Stomach (tissue), 9 donors: ENCODE results near the gene NPFF. TPM values are rescaled to one million over a fixed set of nuclear protein-coding genes. Genes with fewer than 3 reads are reported as not detected.

Experiments
- DNase-seq, 2 donors: peaks; one replicate each; pipeline versions ENCODE4 v3.0.0 to v3.0.0-alpha.2; 2013 to 2019
- H3K27ac ChIP-seq, 5 donors: fragments of 200-600 bp in 4 of 5; sonication (generic) in 4 of 5; one replicate each; pipeline ENCODE4 v1.5.1; 2013 to 2019; ENCODE audit warnings: mild to moderate bottlenecking in 1 of 5, moderate library complexity in 1 of 5
- H3K27me3 ChIP-seq, 3 donors: fragments of 200-600 bp; sonication (generic); one replicate each; pipeline ENCODE4 v1.5.1; 2017 to 2019; ENCODE audit warnings: mixed run types in 1 of 3
- H3K36me3 ChIP-seq, 4 donors: fragments of 200-600 bp; sonication (generic); 1 replicate in 3 of 4; 2 replicates in 1 of 4; pipeline ENCODE4 v1.5.1; 2016 to 2019
- H3K4me1 ChIP-seq, 4 donors: fragments of 200-600 bp; sonication (generic); one replicate each; pipeline ENCODE4 v1.5.1; 2016 to 2019
- H3K4me3 ChIP-seq, 4 donors: fragments of 200-600 bp; sonication (generic) in 3 of 4; one replicate each; pipeline ENCODE4 v1.5.1; 2016 to 2019; ENCODE audit warnings: mild to moderate bottlenecking in 1 of 4
- H3K9me3 ChIP-seq, 4 donors: fragments of 200-600 bp; sonication (generic); one replicate each; pipeline ENCODE4 v1.5.1; 2016 to 2019
- CTCF ChIP-seq, 7 experiments: fragments of 450-650 bp in 4 of 7; fragments of 200-600 bp in 3 of 7; sonication (generic) in 3 of 7; IDR thresholded peaks; one replicate each; pipeline ENCODE4 v1.5.1; 2016 to 2019; ENCODE audit warnings: antibody characterized with exemption in 7 of 7, control low read depth in 2 of 7, mild to moderate bottlenecking in 1 of 7
- EP300 ChIP-seq: sonication (generic); formaldehyde crosslinking; IDR thresholded peaks from one replicate; pipeline ENCODE4 v1.6.1; 2017; ENCODE audit warnings: antibody characterized with exemption
- POLR2A ChIP-seq, 4 donors: fragments of 450-650 bp; IDR thresholded peaks; one replicate each; pipeline ENCODE4 v1.6.1; 2016; ENCODE audit warnings: antibody characterized with exemption in 4 of 4, control low read depth in 2 of 4, mild to moderate bottlenecking in 1 of 4, moderate library complexity in 1 of 4
- POLR2AphosphoS5 ChIP-seq, 3 donors: sonication (generic); formaldehyde crosslinking; IDR thresholded peaks; one replicate each; pipeline ENCODE4 v1.6.1; 2016; ENCODE audit warnings: antibody characterized with exemption in 3 of 3
- WGBS, 5 donors: extraction: QIAGEN DNeasy Blood & Tissue Kit in 3 of 5; methylation state at CpG; one replicate each; pipeline versions ENCODE4 v1.1.5 to v1.1.7; 2013 to 2018; 5-methylcytosine and 5-hydroxymethylcytosine counted together
- intact Hi-C: fragments of 100-400 bp; cut with DNase I; formaldehyde crosslinking; loops from one replicate; pipeline ENCODE4 v1.15.1; 2023; ENCODE audit warnings: low total_unique reads
- polyA plus RNA-seq, 3 donors: library from polyadenylated mRNA; stranded (reverse); fragments of 200-250 nt; gene quantifications; one replicate each; pipeline ENCODE4 v1.2.3, GENCODE V29; 2013
- total RNA-seq, 5 donors: library from RNA; depleted of rRNA; stranded (reverse); fragments of >200 nt; gene quantifications; one replicate each; pipeline versions ENCODE4 v1.1.0 to v1.2.3, GENCODE V29; 2014 to 2016
- donor health status: healthy with polysubstance abuse.
- donor health status: Bipolar disorder and iron deficiency.
- donor health status: healthy.

The NPFF gene
- total and polyA plus RNA-seq, 8 donors, result not detected

DNA sequence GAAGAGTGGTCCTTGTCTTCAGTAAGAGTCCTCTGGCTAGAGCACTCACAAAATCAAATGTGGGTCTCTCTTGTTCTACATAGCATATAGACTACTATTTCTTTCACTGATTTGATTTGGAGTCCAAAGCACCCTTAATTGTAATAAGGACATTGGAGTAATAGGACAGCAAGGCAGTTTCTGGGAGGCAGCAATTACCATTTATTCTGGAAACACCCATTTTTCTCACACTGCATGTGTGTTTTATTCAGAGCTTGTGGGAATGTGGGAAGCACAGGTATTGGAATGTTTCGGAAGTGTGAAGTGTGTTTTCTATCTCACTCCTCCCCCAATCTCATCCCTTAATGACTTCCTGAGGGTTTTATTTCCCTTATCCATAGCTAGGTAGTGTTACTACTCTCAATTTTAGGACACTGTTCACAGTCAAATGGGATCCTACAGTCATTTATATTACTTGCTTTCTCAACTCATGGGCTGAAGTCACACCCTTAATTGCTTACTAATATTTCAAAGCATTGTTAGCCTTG is 35.2 kb downstream of the NPFF start:
- H3K4me1 ChIP-seq, result peaks cover 22 to 75% (median 42%) of the 10 kb centered on the region in 4 donors
- no peaks in the 10 kb centered on the region for H3K27me3 ChIP-seq
- WGBS, 5 donors, result 73 to 91% (median 88%) methylated on average over 1 of the region's 1 CpG
- no peak overlapping the region for H3K27ac ChIP-seq
- H3K36me3 ChIP-seq, result peaks cover 89 to 100% (median 100%) of the 10 kb centered on the region in 4 donors
- no peaks in the 10 kb centered on the region for H3K9me3 ChIP-seq
- H3K4me3 ChIP-seq, result no peak overlapping the region
- TF ChIP-seq EP300 (no peak), CTCF (IDR thresholded peaks at IDR 0.05) (no peak), POLR2AphosphoS5 (IDR thresholded peaks at IDR 0.05) (no peak), POLR2A (IDR thresholded peaks at IDR 0.05) (no peak)
- DNase-seq, result no peak
- intact Hi-C loops, result no loop called here

DNA sequence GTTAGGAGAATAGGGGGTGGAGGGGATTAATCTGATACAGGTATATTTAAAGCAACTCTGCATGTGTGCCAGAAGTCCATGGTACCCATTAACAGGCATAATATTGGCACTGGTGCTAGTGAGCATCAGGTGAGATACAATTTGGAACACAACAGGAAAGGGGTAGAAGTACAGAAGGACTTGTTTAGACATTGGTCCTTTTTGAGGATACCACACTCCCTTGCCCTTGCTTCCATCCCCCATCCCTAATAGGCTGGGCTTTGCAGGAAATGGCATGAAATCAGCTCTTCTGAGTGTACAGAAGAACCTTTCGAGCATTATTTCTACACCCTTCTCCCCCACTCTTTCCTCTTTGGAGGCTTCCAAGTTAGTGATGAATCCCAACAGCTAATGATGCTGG is 39.0 kb downstream of the NPFF start:
- 64 to 84% (median 69%) methylated on average over 1 of the region's 1 CpG for WGBS, 5 donors
- TF ChIP-seq POLR2A (IDR thresholded peaks at IDR 0.05) (no peak), POLR2AphosphoS5 (IDR thresholded peaks at IDR 0.05) (no peak)

DNA sequence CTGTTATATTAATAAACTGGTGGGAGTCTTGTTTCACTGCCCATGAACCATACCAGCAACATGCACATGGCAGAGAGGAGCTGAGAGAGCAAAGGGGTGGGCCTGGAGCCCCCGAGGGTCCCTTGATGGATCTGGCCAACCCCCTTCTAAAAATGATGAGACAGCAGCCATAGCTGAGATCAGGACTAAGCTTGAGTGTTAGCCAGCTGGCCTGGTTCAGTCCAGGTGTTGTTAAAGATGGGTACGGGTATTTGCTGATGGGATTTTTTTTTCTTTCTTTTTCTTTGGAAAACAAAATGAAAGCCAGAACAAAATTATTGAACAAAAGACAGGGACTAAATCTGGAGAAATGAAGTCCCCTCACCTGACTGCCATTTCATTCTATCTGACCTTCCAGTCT is 39.4 kb downstream of the NPFF start:
- DNase-seq, result no peak
- Histone ChIP-seq H3K4me1 (peaks cover 0 to 74% (median 35%) of the 10 kb centered on the region in 4 donors), H3K27ac (no peak overlapping the region), H3K9me3 (no peaks in the 10 kb centered on the region), H3K4me3 (no peak overlapping the region), H3K27me3 (no peaks in the 10 kb centered on the region), H3K36me3 (peaks cover 99 to 100% (median 100%) of the 10 kb centered on the region in 4 donors)
- WGBS, 5 donors, result 69 to 85% (median 79%) methylated on average over 2 of the region's 2 CpGs
- intact Hi-C loops, result loop anchor here (10.0 kb wide), 1 partner anchor 47 kb away; no protein-coding TSS in a partner anchor
- TF ChIP-seq CTCF (IDR thresholded peaks at IDR 0.05) (no peak), POLR2A (IDR thresholded peaks at IDR 0.05) (no peak), EP300 (no peak), POLR2AphosphoS5 (IDR thresholded peaks at IDR 0.05) (no peak)

More for the DNA sequence above, 39.0 kb downstream of the NPFF start:
- no peak overlapping the region for H3K27ac ChIP-seq
- H3K4me1 ChIP-seq, result peaks cover under 1 to 74% (median 35%) of the 10 kb centered on the region in 4 donors
- H3K27me3 ChIP-seq, result no peaks in the 10 kb centered on the region
- peaks cover 99 to 100% (median 100%) of the 10 kb centered on the region in 4 donors for H3K36me3 ChIP-seq
- H3K4me3 ChIP-seq, result no peak overlapping the region
- DNase-seq, result no peak
- intact Hi-C loops, result loop anchor here (10.0 kb wide), 1 partner anchor 47 kb away; no protein-coding TSS in a partner anchor
- H3K9me3 ChIP-seq, result no peaks in the 10 kb centered on the region

DNA sequence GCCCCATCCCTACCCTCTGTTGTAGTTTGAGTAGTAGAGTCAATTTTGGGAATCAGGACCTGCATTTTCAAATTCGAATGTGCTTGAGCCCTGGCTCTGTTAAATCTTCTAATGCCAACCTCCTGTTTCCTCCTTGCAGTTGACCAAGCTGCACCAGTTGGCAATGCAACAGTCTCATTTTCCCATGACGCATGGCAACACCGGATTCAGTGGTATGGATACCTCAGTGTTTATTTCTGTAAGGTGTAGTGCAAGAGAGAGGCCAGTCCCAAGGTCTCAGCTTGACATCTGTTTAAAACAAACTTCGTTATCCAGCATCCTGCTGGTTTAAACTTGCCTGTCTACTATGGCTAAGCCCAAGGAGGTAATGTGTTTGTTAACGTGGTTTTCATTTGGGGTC is 40.2 kb downstream of the NPFF start:
- Histone ChIP-seq H3K27ac (no peak overlapping the region), H3K36me3 (peaks cover 99 to 100% (median 100%) of the 10 kb centered on the region in 4 donors), H3K4me1 (peaks cover 0 to 74% (median 35%) of the 10 kb centered on the region in 4 donors), H3K9me3 (no peaks in the 10 kb centered on the region), H3K4me3 (no peak overlapping the region), H3K27me3 (no peaks in the 10 kb centered on the region)
- intact Hi-C loops, result loop anchor here (10.0 kb wide), 1 partner anchor 48 kb away; no protein-coding TSS in a partner anchor
- no peak for DNase-seq
- TF ChIP-seq EP300 (no peak), POLR2AphosphoS5 (IDR thresholded peaks at IDR 0.05) (no peak), CTCF (IDR thresholded peaks at IDR 0.05) (no peak), POLR2A (IDR thresholded peaks at IDR 0.05) (no peak)
- WGBS, 5 donors, result 47 to 64% (median 52%) methylated on average over 5 of the region's 5 CpGs

DNA sequence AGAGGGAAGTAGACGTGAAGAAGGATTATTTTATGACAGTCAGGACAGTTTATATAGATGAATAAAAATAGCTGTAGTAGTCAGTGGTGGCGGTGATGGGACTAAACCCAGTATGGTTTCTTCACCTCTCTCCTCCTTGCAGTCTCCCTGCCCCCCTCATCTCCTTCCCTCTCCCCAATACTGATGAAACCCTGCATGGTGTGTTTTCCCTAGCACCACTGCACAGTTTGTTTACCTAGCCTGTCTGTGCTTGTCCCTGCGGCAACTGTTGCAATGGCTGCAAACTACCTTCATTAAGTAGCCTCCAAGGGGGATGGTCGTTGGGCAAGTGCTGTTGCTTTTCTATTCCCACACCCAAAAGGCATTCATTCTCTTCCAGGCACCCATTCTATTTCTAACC is 40.6 kb downstream of the NPFF start:
- Histone ChIP-seq H3K4me3 (no peak overlapping the region), H3K27me3 (no peaks in the 10 kb centered on the region), H3K9me3 (no peaks in the 10 kb centered on the region), H3K4me1 (peaks cover 3 to 74% (median 34%) of the 10 kb centered on the region in 4 donors), H3K27ac (peak overlapping the region in 1 of 5 donors; percentile 5), H3K36me3 (peaks cover 99 to 100% (median 100%) of the 10 kb centered on the region in 4 donors)
- intact Hi-C loops, result loop anchor here (10.0 kb wide), 1 partner anchor 48 kb away; no protein-coding TSS in a partner anchor
- DNase-seq, result no peak
- TF ChIP-seq POLR2AphosphoS5 (IDR thresholded peaks at IDR 0.05), result no peak
- no peak for TF ChIP-seq POLR2A (IDR thresholded peaks at IDR 0.05)
- TF ChIP-seq CTCF (IDR thresholded peaks at IDR 0.05), result no peak
- no peak for TF ChIP-seq EP300
- WGBS, 5 donors, result 55 to 75% (median 64%) methylated on average over 4 of the region's 4 CpGs
